Activated T-cell treated with anti-CD3 and anti-CD28 coated beads, Interleukin-2, amount 50 U/mL, for 48 hours (primary cell): ENCODE results near the gene TXNL4A.

Experiments used
- DNase-seq, 2 experiments: peaks; one replicate each; pipeline ENCODE4 v3.0.0-alpha.2; 2020

The TXNL4A gene

GRCh38 chr18:79933765-79934164 is 54.6 kb downstream of the TXNL4A start:
- peak in 1 of 2 experiments; percentile 2 for DNase-seq

DNA sequence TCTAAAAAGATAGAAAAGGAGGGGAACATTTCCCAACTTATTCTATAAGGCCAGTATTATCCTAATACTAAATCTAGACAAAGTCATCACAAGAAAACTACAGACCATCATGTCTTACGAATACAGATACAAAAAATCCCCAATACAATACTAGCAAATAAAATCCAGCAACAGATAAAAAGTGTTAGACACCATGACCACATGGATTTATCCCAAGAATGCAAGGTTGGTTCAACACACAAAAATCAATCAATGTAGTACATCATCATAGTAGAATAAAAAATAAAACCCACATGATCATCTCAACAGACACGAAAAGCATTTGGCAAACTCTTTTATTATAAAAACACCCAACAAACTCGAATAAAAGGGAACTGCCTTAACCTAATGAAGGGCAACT is 55.5 kb downstream of the TXNL4A start:
- no peak for DNase-seq

- no peak for DNase-seq
Observed at GRCh38 chr18:79931475-79931874, 56.9 kb downstream of the TXNL4A start.

- DNase-seq = no peak
Observed at GRCh38 chr18:79930020-79930642, 58.2 kb downstream of the TXNL4A start.

- DNase-seq = no peak
Observed at GRCh38 chr18:79928563-79928960, 59.8 kb downstream of the TXNL4A start.

- DNase-seq = peak in 1 of 2 experiments; percentile 5
Observed at GRCh38 chr18:79927607-79928562, 60.5 kb downstream of the TXNL4A start.

DNA sequence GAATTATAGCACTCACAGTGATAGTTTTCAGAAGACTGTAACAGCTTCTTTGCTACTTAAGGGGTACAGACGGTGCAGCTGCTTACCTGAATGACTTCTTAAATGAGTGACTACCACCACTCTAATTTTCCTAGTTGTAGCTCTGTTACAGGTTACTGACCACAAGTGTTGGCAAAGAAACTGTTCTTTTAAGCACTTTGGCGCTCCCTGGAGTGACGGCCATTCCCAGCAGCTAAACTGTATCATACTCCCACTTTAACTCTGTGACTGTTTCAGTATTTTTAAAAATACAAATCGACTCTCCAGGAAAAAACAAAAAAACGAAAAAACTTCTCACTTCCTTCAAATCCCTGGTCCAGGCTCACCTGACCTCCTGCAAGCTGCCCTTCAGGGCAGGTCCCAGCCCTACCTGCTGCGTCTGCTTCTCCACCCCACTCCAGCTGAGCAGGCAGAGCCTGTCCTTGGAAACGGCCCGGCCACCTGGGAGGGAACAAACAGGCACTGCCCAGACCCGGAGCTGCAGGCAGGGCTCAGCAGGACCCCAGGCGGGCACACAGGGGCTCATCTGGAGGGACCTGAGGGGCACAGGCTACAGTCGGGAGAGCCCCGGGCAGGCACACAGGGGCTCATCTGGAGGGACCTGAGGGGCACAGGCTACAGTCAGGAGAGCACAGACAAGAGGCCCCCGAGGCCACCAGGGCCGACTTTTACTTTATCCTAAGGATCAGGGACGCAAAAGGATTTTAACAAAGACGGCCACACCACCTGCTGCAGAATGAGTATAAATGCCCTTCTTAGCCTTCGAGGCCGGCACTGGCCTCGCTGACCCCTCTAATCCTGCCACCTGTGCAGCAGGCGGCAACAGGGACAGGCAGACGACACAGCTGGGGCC is 61.4 kb downstream of the TXNL4A start:
- peak in 1 of 2 experiments; percentile 6 for DNase-seq

- DNase-seq = peak in 1 of 2 experiments; percentile 7
Observed at GRCh38 chr18:79926306-79926705, 62.1 kb downstream of the TXNL4A start.

DNA sequence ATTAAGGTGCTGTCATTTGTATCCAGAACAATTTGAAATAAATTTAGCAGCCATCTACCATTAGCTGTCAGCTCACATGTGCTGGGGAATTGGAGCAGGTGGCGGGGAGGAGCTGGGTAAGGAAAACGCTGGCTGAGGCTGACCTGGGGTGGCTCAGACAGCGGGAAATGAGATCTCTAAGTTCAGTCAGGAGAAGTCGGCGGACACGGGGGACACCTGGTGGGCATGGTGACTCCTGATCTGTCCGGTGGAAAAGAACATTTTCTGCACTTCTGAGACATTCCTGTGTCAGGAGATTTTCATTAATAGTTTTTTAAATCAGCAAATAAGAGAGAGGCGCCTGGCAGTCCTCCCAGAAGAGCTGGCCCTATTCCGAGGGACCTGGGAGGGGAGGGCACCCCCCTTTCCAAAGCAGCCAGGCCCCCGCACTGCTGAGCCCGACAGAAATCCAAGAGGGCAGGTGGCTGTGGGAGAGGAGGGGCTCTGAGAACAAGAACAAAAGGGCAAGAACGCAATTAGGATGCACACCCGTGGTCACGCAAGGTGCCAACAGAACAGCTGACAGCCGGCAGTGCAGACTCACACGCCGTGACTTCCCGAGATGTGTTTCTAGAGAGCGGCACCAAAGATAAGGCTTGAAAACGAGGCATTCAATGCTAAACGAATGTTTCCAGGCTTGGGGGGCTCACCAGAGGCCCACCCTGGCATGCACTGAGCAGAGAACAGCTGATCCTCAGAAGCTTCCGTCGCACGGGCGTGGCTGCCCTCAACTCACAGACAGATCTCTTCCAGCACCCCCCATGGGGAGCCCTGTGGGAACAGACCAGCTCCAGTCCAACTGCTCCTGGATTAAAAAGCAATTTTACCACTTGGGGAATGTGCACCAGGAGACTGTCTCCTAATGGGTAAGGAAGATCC is 63.3 kb downstream of the TXNL4A start:
- peak in 1 of 2 experiments; percentile 6 for DNase-seq

DNA sequence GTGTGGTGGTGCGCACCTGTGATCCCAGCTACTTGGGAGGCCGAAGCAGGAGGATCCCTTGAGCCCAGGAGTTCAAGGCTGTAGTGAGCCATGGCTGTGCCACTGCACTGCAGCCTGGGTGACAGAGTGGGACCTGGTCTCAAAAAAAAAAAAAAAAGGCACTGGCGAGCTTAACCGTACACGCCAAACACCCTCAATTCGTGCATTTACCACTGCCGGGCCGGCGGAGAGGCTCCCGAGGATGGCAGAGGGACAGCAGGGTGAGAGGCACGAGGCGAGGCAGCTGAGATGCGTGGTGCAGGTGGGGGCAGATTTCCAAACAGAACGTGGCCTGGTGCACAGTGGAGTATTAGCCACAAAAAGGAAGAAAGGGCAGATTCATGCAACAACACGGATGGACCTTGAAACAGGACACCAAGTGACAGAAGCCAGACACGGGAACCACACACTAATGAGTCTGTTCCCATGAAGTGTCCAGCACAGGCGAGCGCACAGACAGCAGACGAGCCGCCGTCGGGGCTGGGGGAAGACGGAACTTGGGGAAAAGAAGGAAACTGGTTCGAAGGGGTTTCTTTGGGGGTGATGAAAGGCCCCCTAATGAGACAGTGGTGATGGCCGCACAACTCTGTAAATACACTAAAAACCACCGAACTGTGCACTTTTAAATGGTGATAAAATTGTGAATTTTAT is 64.3 kb downstream of the TXNL4A start:
- peak in 1 of 2 experiments; percentile 6 for DNase-seq

GRCh38 chr18:79922971-79923411 is 65.4 kb downstream of the TXNL4A start:
- DNase-seq = no peak

GRCh38 chr18:79921984-79922965 is 66.1 kb downstream of the TXNL4A start:
- DNase-seq = peak in 1 of 2 experiments; percentile 9
